Natural killer cell (primary cell): ENCODE data around the gene PRKN. TPM values are rescaled to one million over a fixed set of nuclear protein-coding genes. Genes with fewer than 3 reads are reported as not detected.

Source experiments
- ATAC-seq, 3 donors: fragments of 150-1000 bp in 2 of 3; fragments of 200-7000 bp in 1 of 3; cut with Tn5 transposase; 1 replicate in 1 of 3; 2 replicates in 2 of 3; pipeline ENCODE4 v1.10.0; 2021; ENCODE audit warnings: mild to moderate bottlenecking in 2 of 3, moderate library complexity in 2 of 3
- DNase-seq, 2 donors: peaks; one replicate each; pipeline versions ENCODE4 v3.0.0 to v3.0.0-alpha.2; 2013 to 2021; ENCODE audit warnings: mixed read lengths in 1 of 2
- H3K27ac ChIP-seq: one replicate; pipeline ENCODE4 v1.5.1; 2013; ENCODE audit warnings: mild to moderate bottlenecking, low read length
- H3K27me3 ChIP-seq: one replicate; pipeline ENCODE4 v1.6.1; 2013; ENCODE audit warnings: low read length; ENCODE audit not compliant: control insufficient read depth, insufficient read depth
- H3K36me3 ChIP-seq: one replicate; pipeline ENCODE4 v1.6.1; 2013; ENCODE audit warnings: low read length; ENCODE audit not compliant: control insufficient read depth, insufficient read depth
- H3K4me1 ChIP-seq: one replicate; pipeline ENCODE4 v1.6.1; 2013; ENCODE audit warnings: low read length; ENCODE audit not compliant: control insufficient read depth, insufficient read depth
- H3K4me3 ChIP-seq: one replicate; pipeline ENCODE4 v1.5.1; 2013; ENCODE audit warnings: low read length
- H3K9me3 ChIP-seq: one replicate; pipeline ENCODE4 v1.6.1; 2013; ENCODE audit warnings: low read length; ENCODE audit not compliant: control insufficient read depth, insufficient read depth
- H3K27ac Mint-ChIP-seq, 2 donors: one replicate each; pipeline ENCODE4 v1.8.0; 2022; ENCODE audit warnings: mild to moderate bottlenecking in 2 of 2, mixed read lengths in 2 of 2, moderate library complexity in 1 of 2
- H3K27me3 Mint-ChIP-seq, 2 donors: one replicate each; pipeline ENCODE4 v1.8.0; 2022; ENCODE audit warnings: low read depth in 2 of 2, mixed read lengths in 2 of 2
- H3K36me3 Mint-ChIP-seq: one replicate; pipeline ENCODE4 v1.8.0; 2022; ENCODE audit warnings: mixed read lengths
- H3K4me1 Mint-ChIP-seq, 2 donors: one replicate each; pipeline ENCODE4 v1.8.0; 2022; ENCODE audit warnings: mixed read lengths in 2 of 2
- H3K4me3 Mint-ChIP-seq: one replicate; pipeline ENCODE4 v1.8.0; 2022; ENCODE audit warnings: mild to moderate bottlenecking, moderate library complexity, mixed read lengths
- H3K9me3 Mint-ChIP-seq, 2 donors: one replicate each; pipeline ENCODE4 v1.8.0; 2022; ENCODE audit warnings: mixed read lengths in 2 of 2
- WGBS: methylation state at CpG from one replicate; pipeline ENCODE4 v1.1.7; 2013; ENCODE audit warnings: missing lambda C conversion rate; ENCODE audit not compliant: insufficient coverage; 5-methylcytosine and 5-hydroxymethylcytosine counted together
- intact Hi-C: fragments of 100-400 bp; cut with micrococcal nuclease; formaldehyde crosslinking; loops from one replicate; pipeline ENCODE4 v1.14.2; 2022
- total RNA-seq, 4 donors: library from RNA; stranded (reverse); fragments of 120-200 nt in 1 of 4; gene quantifications; one replicate each; pipeline versions ENCODE4 v1.2.3 to v1.2.4, GENCODE V29; 2013 to 2022
- TF ChIP-seq, protein P1 (sequence below): fragments of 200-600 bp; IDR thresholded peaks from one replicate; pipeline ENCODE4 v1.8.0; 2022; ENCODE audit warnings: antibody characterized with exemption

The PRKN gene
- total RNA-seq, 3 donors from 2014 or later (not counting 1 experiment from before 2014, with no cell fraction given), result 1.4 to 1.9 (median 1.9) TPM

DNA sequence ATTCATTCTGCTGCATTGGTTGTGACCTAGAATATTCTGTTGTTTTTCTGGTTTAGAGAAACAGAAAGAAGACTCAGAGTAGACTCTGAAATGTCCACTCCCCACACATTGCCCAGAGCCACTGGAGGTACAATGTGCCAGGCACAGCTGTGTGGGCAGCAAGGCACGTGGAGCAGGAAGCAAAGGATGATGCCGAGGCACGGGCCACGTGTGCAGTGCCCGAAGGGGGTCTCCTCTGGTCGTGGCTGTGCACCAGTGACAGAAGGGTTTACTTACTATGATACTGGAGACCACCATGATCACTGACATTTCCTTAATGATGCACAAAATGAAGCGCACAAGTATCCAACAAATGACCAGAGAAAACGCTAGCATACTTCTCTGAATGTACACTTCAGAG lies 488.9 kb downstream of the PRKN start:
- no peaks in the 10 kb centered on the region for H3K27me3 ChIP-seq
- Mint-ChIP-seq H3K4me1 (no peaks in the 10 kb centered on the region), H3K27me3 (no peaks in the 10 kb centered on the region), H3K27ac (no peak overlapping the region), H3K4me3 (no peak overlapping the region), H3K9me3 (peaks cover 3 to 14% of the 10 kb centered on the region in 2 donors), H3K36me3 (no peaks in the 10 kb centered on the region)
- no peaks in the 10 kb centered on the region for H3K9me3 ChIP-seq
- DNase-seq (no peak), ATAC-seq (no peak)
- TF ChIP-seq, protein P1, sequence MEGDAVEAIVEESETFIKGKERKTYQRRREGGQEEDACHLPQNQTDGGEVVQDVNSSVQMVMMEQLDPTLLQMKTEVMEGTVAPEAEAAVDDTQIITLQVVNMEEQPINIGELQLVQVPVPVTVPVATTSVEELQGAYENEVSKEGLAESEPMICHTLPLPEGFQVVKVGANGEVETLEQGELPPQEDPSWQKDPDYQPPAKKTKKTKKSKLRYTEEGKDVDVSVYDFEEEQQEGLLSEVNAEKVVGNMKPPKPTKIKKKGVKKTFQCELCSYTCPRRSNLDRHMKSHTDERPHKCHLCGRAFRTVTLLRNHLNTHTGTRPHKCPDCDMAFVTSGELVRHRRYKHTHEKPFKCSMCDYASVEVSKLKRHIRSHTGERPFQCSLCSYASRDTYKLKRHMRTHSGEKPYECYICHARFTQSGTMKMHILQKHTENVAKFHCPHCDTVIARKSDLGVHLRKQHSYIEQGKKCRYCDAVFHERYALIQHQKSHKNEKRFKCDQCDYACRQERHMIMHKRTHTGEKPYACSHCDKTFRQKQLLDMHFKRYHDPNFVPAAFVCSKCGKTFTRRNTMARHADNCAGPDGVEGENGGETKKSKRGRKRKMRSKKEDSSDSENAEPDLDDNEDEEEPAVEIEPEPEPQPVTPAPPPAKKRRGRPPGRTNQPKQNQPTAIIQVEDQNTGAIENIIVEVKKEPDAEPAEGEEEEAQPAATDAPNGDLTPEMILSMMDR, result no peak
- 81% methylated on average over 8 of the region's 8 CpGs for WGBS
- no peaks in the 10 kb centered on the region for H3K4me1 ChIP-seq
- intact Hi-C loops, result no loop called here
- H3K27ac ChIP-seq, result no peak overlapping the region
- no peak overlapping the region for H3K4me3 ChIP-seq
- no peaks in the 10 kb centered on the region for H3K36me3 ChIP-seq

DNA sequence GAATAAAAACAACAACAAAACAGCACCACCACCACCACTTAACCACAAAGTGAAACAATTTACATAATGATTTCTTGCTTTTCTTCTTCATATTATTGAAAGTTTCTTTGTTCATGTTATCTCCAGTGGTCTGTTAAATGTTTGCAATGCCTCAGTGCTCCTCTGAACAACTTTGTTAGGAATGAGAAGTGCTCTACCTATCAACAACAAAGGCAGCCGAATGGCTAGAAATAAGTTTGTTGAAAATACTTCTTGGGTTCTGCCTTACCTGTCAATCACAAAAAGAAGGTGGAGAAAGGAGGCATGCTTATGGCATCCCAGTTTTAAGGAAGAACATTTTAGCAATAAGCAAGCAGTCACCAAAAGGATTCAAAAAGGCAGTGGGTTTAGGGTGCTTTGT lies 490.2 kb downstream of the PRKN start:
- H3K27me3 ChIP-seq, result no peaks in the 10 kb centered on the region
- intact Hi-C loops, result no loop called here
- no peak overlapping the region for H3K27ac Mint-ChIP-seq
- H3K36me3 Mint-ChIP-seq, result no peaks in the 10 kb centered on the region
- H3K4me3 Mint-ChIP-seq, result no peak overlapping the region
- H3K4me1 ChIP-seq, result no peaks in the 10 kb centered on the region
- ATAC-seq, result no peak
- TF ChIP-seq, protein P1, result no peak
- no peaks in the 10 kb centered on the region for H3K36me3 ChIP-seq
- DNase-seq, result no peak
- no peak overlapping the region for H3K4me3 ChIP-seq
- H3K9me3 ChIP-seq, result no peaks in the 10 kb centered on the region
- no CpG with 5 or more reads among the region's 1 CpG for WGBS
- no peaks in the 10 kb centered on the region for H3K27me3 Mint-ChIP-seq
- H3K27ac ChIP-seq, result no peak overlapping the region
- no peaks in the 10 kb centered on the region for H3K4me1 Mint-ChIP-seq
- peaks cover 3 to 14% of the 10 kb centered on the region in 2 donors for H3K9me3 Mint-ChIP-seq

DNA sequence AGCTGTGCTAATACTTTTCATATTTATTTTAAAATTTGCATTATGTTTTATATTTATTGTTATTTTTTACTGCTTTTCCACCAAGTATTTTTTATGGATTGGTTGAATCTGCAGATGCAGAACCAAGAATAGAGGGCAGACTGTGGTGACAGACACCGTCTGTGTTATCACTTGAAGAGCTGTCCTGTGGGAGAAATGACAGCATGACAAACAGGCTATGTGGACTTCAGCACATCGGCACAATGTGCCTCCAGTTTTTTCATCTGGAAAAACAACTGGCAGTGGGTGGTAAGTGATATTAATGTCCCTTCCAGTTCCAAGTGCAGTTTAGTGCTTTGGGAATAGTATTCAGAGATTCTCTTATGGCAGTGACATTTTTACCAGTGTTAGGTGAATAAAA lies 492.9 kb downstream of the PRKN start:
- no peaks in the 10 kb centered on the region for H3K27me3 Mint-ChIP-seq
- H3K4me3 Mint-ChIP-seq, result no peak overlapping the region
- intact Hi-C loops, result no loop called here
- peaks cover 3 to 15% of the 10 kb centered on the region in 2 donors for H3K9me3 Mint-ChIP-seq
- no peaks in the 10 kb centered on the region for H3K27me3 ChIP-seq
- no peaks in the 10 kb centered on the region for H3K36me3 Mint-ChIP-seq
- H3K9me3 ChIP-seq, result no peaks in the 10 kb centered on the region
- H3K27ac ChIP-seq, result no peak overlapping the region
- 88% methylated on average over 2 of the region's 2 CpGs for WGBS
- TF ChIP-seq, protein P1, result no peak
- no peaks in the 10 kb centered on the region for H3K4me1 Mint-ChIP-seq
- no peaks in the 10 kb centered on the region for H3K4me1 ChIP-seq
- ATAC-seq (no peak), DNase-seq (no peak)
- no peak overlapping the region for H3K4me3 ChIP-seq
- H3K36me3 ChIP-seq, result no peaks in the 10 kb centered on the region
- H3K27ac Mint-ChIP-seq, result no peak overlapping the region

DNA sequence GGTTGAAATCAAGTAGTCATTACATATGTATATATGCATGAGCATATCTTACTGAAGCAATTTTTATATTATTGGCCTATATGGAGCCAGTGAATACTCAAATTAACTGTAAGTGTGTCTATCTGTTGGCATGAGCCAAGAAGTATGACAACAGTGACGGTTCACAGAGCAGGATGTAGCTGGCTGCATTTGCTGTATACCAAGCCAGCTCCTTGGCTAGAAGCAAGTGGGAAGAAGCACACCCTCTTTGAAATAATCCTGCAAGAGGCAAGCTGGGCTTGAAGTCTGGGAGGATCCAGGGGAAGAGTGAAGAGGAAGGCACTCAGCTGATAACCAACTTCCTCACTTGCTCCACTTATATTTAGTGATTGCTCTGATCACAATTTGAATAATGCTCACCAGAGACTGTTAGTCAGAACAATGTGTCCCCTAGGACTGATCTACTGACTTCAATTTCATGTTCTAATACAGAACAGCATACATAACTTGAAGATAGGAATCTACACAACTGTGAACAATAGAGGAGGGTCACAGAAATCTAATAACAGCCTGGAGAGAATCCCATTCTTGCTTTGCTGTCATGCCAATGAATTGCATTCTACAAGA lies 497.3 kb downstream of the PRKN start:
- Histone ChIP-seq H3K4me1 (no peaks in the 10 kb centered on the region), H3K27me3 (no peaks in the 10 kb centered on the region), H3K36me3 (no peaks in the 10 kb centered on the region), H3K9me3 (no peaks in the 10 kb centered on the region), H3K4me3 (no peak overlapping the region), H3K27ac (no peak overlapping the region)
- Mint-ChIP-seq H3K27ac (no peak overlapping the region), H3K36me3 (no peaks in the 10 kb centered on the region), H3K9me3 (peaks cover 8 to 12% of the 10 kb centered on the region in 2 donors), H3K4me1 (no peaks in the 10 kb centered on the region), H3K27me3 (no peaks in the 10 kb centered on the region), H3K4me3 (no peak overlapping the region)
- DNase-seq (no peak), ATAC-seq (no peak)
- intact Hi-C loops, result no loop called here
- TF ChIP-seq, protein P1, result no peak
- 80% methylated on average over 1 of the region's 1 CpG for WGBS
